K562 (cell line): ENCODE data around the gene CCDC106. TPM values are rescaled to one million over a fixed set of nuclear protein-coding genes. Genes with fewer than 3 reads are reported as not detected.

Experiments used
- ATF6 ChIP-seq: sonication (generic); formaldehyde crosslinking; IDR thresholded peaks from 2 replicates; pipeline ENCODE4 v1.4.0; 2020; ENCODE audit warnings: mild to moderate bottlenecking, missing genetic modification reagents
- BRF1 ChIP-seq: IDR thresholded peaks from 3 replicates; pipeline ENCODE4 v1.6.1; 2011; ENCODE audit warnings: borderline replicate concordance, mild to moderate bottlenecking; ENCODE audit not compliant: insufficient read length; ENCODE audit errors: extremely low read depth
- EHMT2 ChIP-seq: fragments of 450-650 bp; IDR thresholded peaks from 2 replicates; pipeline ENCODE4 v1.6.1; 2018; ENCODE audit warnings: antibody characterized with exemption
- ETV6 ChIP-seq, 3 experiments: fragments of 150-350 bp in 1 of 3; sonication (generic) in 1 of 3; formaldehyde crosslinking in 1 of 3; IDR thresholded peaks; 2 replicates each; pipeline versions ENCODE4 v1.6.1 to v1.8.0; 2014 to 2022; ENCODE audit warnings: borderline replicate concordance in 2 of 3, low read depth in 2 of 3, antibody characterized with exemption in 1 of 3, low read length in 1 of 3, mild to moderate bottlenecking in 1 of 3, missing genetic modification reagents in 1 of 3
- IRF9 ChIP-seq: fragments of 450-650 bp; IDR thresholded peaks from 2 replicates; pipeline ENCODE4 v1.6.1; 2016; ENCODE audit warnings: missing biosample characterization, missing genetic modification characterization
- KHSRP ChIP-seq: fragments of 450-650 bp; IDR thresholded peaks from 2 replicates; pipeline ENCODE4 v1.6.1; 2017
- LEF1 ChIP-seq: fragments of 450-650 bp; IDR thresholded peaks from 2 replicates; pipeline ENCODE4 v1.6.1; 2016; ENCODE audit warnings: mild to moderate bottlenecking
- MAX ChIP-seq: sonication (generic); formaldehyde crosslinking; IDR thresholded peaks from 2 replicates; pipeline ENCODE4 v1.9.0; 2022; ENCODE audit warnings: mild to moderate bottlenecking, missing genetic modification reagents
- NBN ChIP-seq: fragments of 450-650 bp; IDR thresholded peaks from 2 replicates; pipeline ENCODE4 v1.6.1; 2016; ENCODE audit warnings: low read depth, mild to moderate bottlenecking
- NR2C2 ChIP-seq, 2 experiments: fragments of 200-800 bp in 1 of 2; sonication (Bioruptor generic) in 1 of 2; sonication (generic) in 1 of 2; formaldehyde crosslinking in 1 of 2; IDR thresholded peaks; 2 replicates each; pipeline versions ENCODE4 v1.6.1 to v1.8.0; 2016 to 2022; ENCODE audit warnings: mild to moderate bottlenecking in 1 of 2, missing compliant biosample characterization in 1 of 2, missing genetic modification characterization in 1 of 2, missing genetic modification reagents in 1 of 2
- NR4A1 ChIP-seq, 2 experiments: fragments of 250-450 bp in 1 of 2; fragments of 450-650 bp in 1 of 2; sonication (Bioruptor Pico) in 1 of 2; IDR thresholded peaks; 2 replicates each; pipeline versions ENCODE4 v1.4.0 to v1.6.1; 2016 to 2020; ENCODE audit warnings: mild to moderate bottlenecking in 2 of 2, missing compliant biosample characterization in 1 of 2, missing genetic modification characterization in 1 of 2, moderate library complexity in 1 of 2
- NUFIP1 ChIP-seq: fragments of 450-650 bp; IDR thresholded peaks from 2 replicates; pipeline ENCODE4 v1.6.1; 2018; ENCODE audit not compliant: partially characterized antibody
- PATZ1 ChIP-seq: fragments of 250-450 bp; sonication (Bioruptor Pico); IDR thresholded peaks from 2 replicates; pipeline ENCODE4 v1.5.0; 2020; ENCODE audit warnings: mild to moderate bottlenecking, borderline replicate concordance
- POLR2AphosphoS2 ChIP-seq: IDR thresholded peaks from 2 replicates; pipeline ENCODE4 v1.6.1; 2012; ENCODE audit warnings: low read length, improper control_type of control experiment
- SFPQ ChIP-seq: fragments of 200-400 bp; formaldehyde crosslinking; IDR thresholded peaks from 2 replicates; pipeline ENCODE4 v1.6.1; 2017; ENCODE audit warnings: mild to moderate bottlenecking, low read depth, low read length, moderate library complexity
- SUPT5H ChIP-seq: fragments of 450-650 bp; IDR thresholded peaks from 2 replicates; pipeline ENCODE4 v1.6.1; 2016
- TARDBP ChIP-seq: fragments of 450-650 bp; IDR thresholded peaks from 2 replicates; pipeline ENCODE4 v1.6.1; 2016
- ZBTB1 ChIP-seq: sonication (generic); formaldehyde crosslinking; IDR thresholded peaks from 2 replicates; pipeline ENCODE4 v1.8.1; 2023; ENCODE audit warnings: missing genetic modification reagents, low read depth, mild to moderate bottlenecking, borderline replicate concordance
- ZC3H8 ChIP-seq: fragments of 450-650 bp; IDR thresholded peaks from 2 replicates; pipeline ENCODE4 v1.6.1; 2017
- ZNF12 ChIP-seq: sonication (generic); formaldehyde crosslinking; IDR thresholded peaks from 2 replicates; pipeline ENCODE4 v1.4.0; 2020; ENCODE audit warnings: mild to moderate bottlenecking, missing genetic modification reagents
- ZNF253 ChIP-seq: fragments of 250-450 bp; sonication (Bioruptor Pico); conservative IDR thresholded peaks from 2 replicates; pipeline ENCODE4 v1.6.1; 2021; ENCODE audit warnings: mild to moderate bottlenecking
- ZSCAN32 ChIP-seq: fragments of 450-650 bp; formaldehyde crosslinking; IDR thresholded peaks from 2 replicates; pipeline ENCODE4 v1.4.0; 2020; ENCODE audit warnings: mild to moderate bottlenecking, moderate library complexity
- polyA plus RNA-seq, 8 experiments: library from polyadenylated mRNA; depleted of rRNA in 4 of 8; stranded (reverse) in 5 of 8; unstranded in 3 of 8; fragments of >200 nt; fragmentation: Nextera tagmentation in 2 of 8; fragmentation: Illumina TruSeq in 1 of 8; extraction: Ambion mirVana in 2 of 8; extraction: Trizol in 1 of 8; gene quantifications; 2 replicates each; pipeline versions ENCODE4 v1.2.1 to v1.2.3, GENCODE V29; 2011 to 2014; ENCODE audit warnings: inconsistent platforms in 1 of 8, missing spikeins in 1 of 8
- total RNA-seq, 7 experiments: library from RNA; depleted of rRNA in 6 of 7; stranded (reverse); fragments of >200 nt in 6 of 7; fragmentation: Illumina TruSeq in 2 of 7; extraction: Trizol in 2 of 7; gene quantifications; 2 replicates each; pipeline versions ENCODE4 v1.2.1 to v1.2.3, GENCODE V29; 2011 to 2021; ENCODE audit warnings: low replicate concordance in 1 of 7

The CCDC106 gene
- total and polyA plus RNA-seq, 9 of the 15 experiments (the other 6 are each of a cell fraction or from before 2014, with no cell fraction given), result 0.10 to 27.5 (median 15.0) TPM; not detected in 1

GRCh38 chr19:55640043-55640576, 7.9 kb upstream of the CCDC106 start (continued):
- TF ChIP-seq PATZ1 (CRISPR knock-in tag) (no peak), SFPQ (no peak), EHMT2 (no peak), LEF1 (no peak), ZNF12 (CRISPR knock-in tag) (no peak; the same call in 1 of the 2 replicates), ZNF253 (CRISPR knock-in tag) (no peak), POLR2AphosphoS2 (no peak), NR2C2 (CRISPR knock-in tag; IDR thresholded peaks at IDR 0.05) (peak; percentile 77), NR2C2 (tag; IDR thresholded peaks at IDR 0.05) (no peak), BRF1 (no peak), NR4A1 (CRISPR knock-in tag; IDR thresholded peaks at IDR 0.05) (no peak), NR4A1 (tag; IDR thresholded peaks at IDR 0.05) (peak; percentile 79; the same call in 1 of the 2 replicates), ETV6 (IDR thresholded peaks at IDR 0.05; ENCODE audit: borderline replicate concordance in 1 of 2, low read depth in 2 of 2, low read length in 1 of 2) (no peak), ETV6 (CRISPR knock-in tag; IDR thresholded peaks at IDR 0.05; ENCODE audit: borderline replicate concordance) (peak; percentile 98), IRF9 (tag) (no peak), SUPT5H (no peak), NUFIP1 (no peak), ZBTB1 (CRISPR knock-in tag) (peak; percentile 93), ZC3H8 (no peak), ATF6 (peak; percentile 99), MAX (CRISPR knock-in tag) (peak; percentile 100), KHSRP (no peak), TARDBP (no peak), ZSCAN32 (CRISPR knock-in tag) (no peak), NBN (no peak)
